Right lung (tissue), 10 donors: Measurements from ENCODE around the gene HOATZ. TPM values are rescaled to one million over a fixed set of nuclear protein-coding genes. Genes with fewer than 3 reads are reported as not detected.

Source experiments
- DNase-seq, 2 donors: peaks; one replicate each; pipeline ENCODE4 v3.0.0-alpha.2; 2013
- long read RNA-seq, 8 donors: transcript quantifications; one replicate each; lab custom pipeline, GENCODE V29; 2026
- polyA plus RNA-seq, 5 donors: library from polyadenylated mRNA; unstranded; fragments of 120-200 nt; gene quantifications; one replicate each; pipeline versions ENCODE4 v1.2.1 to v1.2.3, GENCODE V29; 2013; ENCODE audit warnings: inconsistent platforms in 1 of 5, low replicate concordance in 1 of 5; ENCODE audit not compliant: insufficient read length in 5 of 5, insufficient read depth in 1 of 5

The HOATZ gene
- 10 to 100 TPM in 3 of 5 donors, 1 to 10 TPM in 2; 2.9 to 14.6 (median 11.4) TPM for polyA plus RNA-seq
- long read RNA-seq, donor 1, transcript C11orf88-202 (6 exons, 712 nt), result major isoform, 22 of 25 reads
- long read RNA-seq, donor 1, partial matches to known transcripts, result 0 of 25 reads
- long read RNA-seq, donor 1, other reads (novel, unspliced or antisense), result 0 of 25 reads
- long read RNA-seq, donor 2, partial matches to known transcripts, result 0 of 1 reads
- long read RNA-seq, donor 2, other reads (novel, unspliced or antisense), result 0 of 1 reads
- long read RNA-seq, donor 3, transcript C11orf88-202 (6 exons, 712 nt), result major isoform, 10 of 12 reads
- long read RNA-seq, donor 3, partial matches to known transcripts, result 0 of 12 reads
- long read RNA-seq, donor 3, other reads (novel, unspliced or antisense), result 0 of 12 reads
- long read RNA-seq, donor 4, transcript C11orf88-202 (6 exons, 712 nt), result major isoform, 5 of 5 reads
- long read RNA-seq, donor 4, partial matches to known transcripts, result 0 of 5 reads
- long read RNA-seq, donor 4, other reads (novel, unspliced or antisense), result 0 of 5 reads
- long read RNA-seq, donor 5, result 0 reads
- long read RNA-seq, donor 6, transcript C11orf88-202 (6 exons, 712 nt), result major isoform, 9 of 12 reads
- long read RNA-seq, donor 6, partial matches to known transcripts, result 0 of 12 reads
- long read RNA-seq, donor 6, other reads (novel, unspliced or antisense), result 0 of 12 reads
- long read RNA-seq, donor 7, partial matches to known transcripts, result 0 of 2 reads
- long read RNA-seq, donor 7, other reads (novel, unspliced or antisense), result 0 of 2 reads
- long read RNA-seq, donor 8, partial matches to known transcripts, result 0 of 1 reads
- long read RNA-seq, donor 8, other reads (novel, unspliced or antisense), result 0 of 1 reads

DNA sequence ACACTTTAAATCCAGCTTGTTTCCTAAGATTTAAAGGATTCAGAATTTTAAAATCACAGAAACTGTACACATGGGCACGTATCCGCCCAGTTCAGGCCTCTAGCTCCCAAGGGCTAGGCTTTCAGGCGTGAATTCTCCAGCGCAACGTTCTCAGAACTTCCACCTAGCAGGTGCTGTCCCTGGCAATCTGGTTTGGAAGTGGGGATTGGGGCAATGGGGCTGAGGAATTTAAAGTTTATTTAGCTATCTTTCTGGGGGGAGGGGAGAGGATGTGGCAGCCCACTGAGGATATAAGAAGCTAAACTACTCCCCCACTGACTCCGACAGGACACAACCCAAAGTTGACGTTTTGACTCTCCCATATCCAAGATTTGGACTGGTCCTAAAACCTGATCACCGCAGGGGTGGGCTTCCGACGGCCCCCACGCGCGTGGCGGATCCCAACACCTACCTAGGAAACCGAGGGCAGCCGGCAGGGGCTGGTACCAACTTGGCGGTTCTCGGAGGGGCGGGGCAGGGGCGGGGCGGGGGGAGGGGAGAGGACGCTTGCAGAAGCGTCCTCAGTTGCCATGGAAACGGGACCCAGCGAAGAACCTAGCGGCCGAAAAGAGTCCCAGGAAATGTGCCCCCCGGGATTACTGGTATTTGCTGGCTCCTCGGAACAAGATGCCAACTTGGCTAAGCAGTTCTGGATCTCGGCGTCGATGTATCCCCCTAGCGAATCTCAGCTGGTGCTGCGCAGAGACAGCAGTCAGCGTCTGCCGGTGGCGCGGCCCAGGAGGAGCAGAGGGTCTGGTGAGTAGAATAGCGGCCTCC is at the start of gene HOATZ:
Gene HOATZ, plus strand, starts transcription at position 563 of the 816 bp plus-strand sequence. Its CDS starts 7 bp downstream, at position 570.
- peak in 1 of 2 donors; percentile 24 for DNase-seq

DNA sequence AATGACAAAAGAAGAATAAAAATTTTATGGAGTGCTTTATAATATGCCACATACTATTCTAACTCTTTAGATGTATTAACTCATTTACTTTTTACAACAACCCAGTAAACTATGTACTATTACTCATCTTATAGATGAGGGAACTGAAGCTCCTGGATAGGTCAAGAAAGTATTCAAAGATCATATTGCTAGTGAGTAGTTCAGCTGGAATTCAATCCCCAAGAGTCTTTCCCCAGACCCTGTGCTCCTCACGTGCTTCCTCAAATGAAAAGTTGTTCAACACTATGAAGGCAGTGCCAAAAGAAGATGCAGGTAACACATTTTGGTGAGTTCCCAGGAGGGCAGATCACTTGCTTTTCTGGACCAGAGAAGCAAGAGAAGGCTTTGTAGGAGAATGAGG is 49.2 kb upstream of the HOATZ start:
- DNase-seq, result no peak

DNA sequence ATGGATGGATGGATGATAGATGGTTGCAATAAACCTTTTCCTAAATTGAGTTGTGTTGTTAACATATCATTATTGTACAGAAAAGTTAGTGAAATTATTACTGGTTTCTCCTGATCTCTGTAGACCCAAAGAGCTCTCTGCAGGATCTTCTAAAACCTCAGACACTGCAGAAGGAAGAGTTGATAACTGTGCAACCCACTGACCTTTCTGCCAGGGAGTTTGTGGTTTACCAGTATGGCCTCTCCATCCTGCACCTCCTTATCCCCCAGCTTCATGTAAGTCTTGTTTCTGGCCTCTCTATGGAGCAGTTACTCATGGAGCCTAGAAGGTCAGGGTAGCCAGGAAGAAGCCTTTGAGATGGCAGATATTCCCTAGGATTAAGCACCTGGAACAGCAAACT is 48.0 kb upstream of the HOATZ start:
- no peak for DNase-seq

DNA sequence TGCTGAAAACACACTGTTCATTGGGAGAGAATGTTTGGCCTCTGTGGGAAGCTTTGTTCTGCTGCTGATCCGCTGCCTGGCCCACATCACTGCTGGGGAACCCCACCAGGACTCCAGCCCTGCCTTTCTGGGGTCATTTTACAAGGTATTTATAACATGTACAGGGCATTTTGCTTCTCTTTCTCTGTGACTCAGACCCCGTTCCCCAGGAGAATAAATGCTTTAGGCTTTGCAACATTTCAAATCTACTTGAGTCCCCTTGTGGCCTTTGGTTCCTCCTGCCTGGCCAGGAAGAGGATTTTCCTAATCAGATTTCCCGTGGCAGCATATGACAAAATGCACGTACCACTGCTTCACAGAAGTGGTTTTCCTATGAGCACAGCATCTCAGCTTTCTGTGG is 45.4 kb upstream of the HOATZ start:
- DNase-seq, result no peak

DNA sequence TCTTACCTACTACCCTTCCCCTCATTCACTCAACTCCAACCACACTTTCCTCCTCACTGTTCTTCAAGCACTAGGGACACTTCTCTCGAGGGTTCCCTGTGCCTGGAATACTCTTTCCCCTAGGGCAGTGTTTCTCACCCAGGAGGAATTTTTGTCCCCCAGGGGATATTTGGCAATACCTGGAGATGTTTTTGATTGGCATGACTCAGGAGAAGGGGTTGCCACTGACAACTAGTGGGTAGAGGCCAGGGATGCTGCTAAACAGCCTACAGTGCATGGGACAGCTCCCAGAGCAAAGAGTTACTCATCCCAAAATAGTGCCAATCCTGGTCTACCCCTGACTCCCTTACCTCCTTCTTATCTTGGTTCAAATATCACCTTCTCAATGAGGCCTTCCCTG is 42.4 kb upstream of the HOATZ start:
- DNase-seq, result no peak

DNA sequence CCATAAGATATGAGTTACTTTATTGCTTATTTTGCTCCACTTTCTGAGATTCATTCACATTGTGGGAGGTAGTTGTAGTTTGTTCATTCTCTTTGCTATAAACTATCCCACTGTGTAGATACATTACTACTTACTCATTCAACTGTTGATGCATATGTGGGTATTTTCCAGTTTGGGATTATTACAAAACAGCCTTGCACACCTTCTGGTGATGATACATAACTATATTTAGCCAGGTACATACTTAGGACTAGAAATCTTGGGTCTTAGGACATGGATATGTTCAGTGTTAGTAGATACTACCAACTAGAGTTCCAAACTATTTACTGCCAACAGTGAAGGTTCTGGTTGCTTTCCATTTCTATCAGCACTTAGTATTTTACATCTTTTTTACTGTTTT is 40.1 kb upstream of the HOATZ start:
- DNase-seq, result no peak

DNA sequence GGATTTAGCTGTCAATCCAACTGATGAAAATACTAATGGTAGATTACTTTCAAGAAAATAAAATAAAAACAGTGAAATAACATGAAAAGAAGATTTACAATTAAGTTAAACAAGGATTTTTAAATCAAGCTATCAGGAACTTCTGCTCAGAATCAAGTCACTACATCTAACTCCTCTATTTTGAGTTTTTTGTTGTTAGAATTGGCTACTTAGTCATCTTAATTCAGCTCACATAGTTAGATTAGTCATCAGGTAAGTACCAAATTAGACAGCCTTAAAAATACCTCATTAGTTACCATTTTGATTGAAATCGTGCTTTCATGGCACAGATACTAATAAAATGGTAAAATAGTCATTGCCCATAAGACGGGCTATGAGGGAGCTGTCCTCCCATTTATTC is 38.2 kb upstream of the HOATZ start:
- DNase-seq, result no peak

DNA sequence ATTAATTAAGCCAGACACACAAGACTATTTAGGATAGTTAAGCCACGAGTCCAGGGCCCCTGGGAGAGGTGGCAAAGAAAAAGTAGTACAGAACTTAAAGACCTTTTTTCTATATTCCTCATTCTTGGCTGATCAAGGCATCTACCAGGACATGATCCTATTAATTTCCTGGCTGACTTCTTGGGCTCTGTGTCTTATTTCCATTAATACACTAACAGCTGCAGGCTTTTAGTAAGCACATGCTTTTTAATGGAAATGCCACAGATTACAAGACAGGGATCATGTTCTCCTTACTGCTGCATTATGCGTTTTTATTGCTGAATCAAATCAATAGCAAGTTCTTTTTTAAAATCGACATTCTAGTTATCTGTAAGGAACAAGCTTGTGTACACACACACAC is 37.6 kb upstream of the HOATZ start:
- peak; percentile 23 to 26 for DNase-seq

DNA sequence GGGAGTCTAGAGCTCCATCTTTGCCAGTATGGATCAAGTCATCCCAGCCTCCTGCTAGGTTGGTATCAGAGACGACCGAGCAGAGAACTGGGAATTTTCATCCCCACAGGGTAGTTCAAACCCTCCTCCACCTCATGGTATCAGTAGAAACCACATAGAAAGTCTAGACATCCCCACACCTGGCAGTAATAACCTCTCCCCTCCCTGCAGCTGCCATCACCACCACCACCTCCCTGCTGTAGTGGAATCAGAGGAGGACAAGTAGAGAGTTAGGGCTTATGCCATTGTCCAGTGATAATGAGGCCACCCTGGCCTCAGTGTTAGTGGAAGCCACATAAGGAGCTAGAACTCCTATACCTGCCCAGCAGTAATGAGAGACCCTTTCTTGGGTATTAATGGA is 36.7 kb upstream of the HOATZ start:
- no peak for DNase-seq

DNA sequence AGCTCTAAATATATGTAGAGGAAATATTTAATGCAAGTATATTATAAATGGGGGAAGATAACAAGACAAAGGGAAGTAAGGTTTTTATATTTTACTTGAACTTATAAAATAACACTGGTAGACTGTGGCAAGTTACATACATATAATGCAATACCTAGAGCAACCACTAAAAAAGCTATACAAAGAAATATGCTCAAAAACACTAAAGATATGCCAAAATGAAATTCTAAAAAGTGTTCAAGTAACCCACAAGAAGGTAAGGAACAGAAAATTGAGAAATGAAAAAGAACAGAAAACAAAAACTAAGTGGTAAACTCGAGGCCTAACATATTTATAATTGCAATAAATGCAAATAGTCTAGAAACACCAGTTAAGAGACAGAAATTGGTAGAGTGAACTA is 34.9 kb upstream of the HOATZ start:
- no peak for DNase-seq

DNA sequence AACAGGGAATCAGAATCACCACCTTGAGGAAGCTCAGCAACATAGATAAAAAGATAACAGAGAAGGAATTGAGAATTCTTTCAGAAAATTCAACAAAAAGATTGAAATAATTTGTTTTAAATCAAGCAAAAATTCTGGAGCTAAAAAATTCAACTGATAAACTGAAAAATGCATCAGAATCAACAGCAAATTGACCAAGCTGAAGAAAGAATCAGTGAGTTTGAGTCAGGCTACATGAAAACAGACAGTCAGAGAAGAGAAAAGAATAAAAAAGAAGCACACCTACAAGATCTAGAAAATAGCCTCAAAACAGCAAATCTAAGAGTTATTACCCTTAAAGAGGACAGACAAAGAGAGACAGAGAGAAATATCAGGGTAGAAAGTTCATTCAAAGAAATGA is 31.1 kb upstream of the HOATZ start:
- no peak for DNase-seq

DNA sequence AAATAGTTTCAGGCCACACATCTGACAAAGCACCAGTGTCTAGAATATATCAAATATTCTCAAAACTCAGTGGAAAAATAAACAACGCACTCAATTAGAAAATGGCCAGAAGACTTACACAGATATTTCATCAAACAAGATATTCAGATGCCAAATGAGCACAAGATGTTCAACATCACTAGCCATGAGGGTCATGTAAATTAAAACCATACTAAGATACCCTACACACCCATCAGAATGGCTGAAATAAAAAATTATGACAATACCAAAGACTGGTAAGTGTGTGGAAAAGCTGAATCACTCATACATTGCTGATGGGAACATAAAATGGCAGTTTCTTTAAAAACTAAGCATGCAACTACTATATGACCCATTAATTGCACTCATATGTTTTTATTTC is 24.1 kb upstream of the HOATZ start:
- DNase-seq, result no peak

DNA sequence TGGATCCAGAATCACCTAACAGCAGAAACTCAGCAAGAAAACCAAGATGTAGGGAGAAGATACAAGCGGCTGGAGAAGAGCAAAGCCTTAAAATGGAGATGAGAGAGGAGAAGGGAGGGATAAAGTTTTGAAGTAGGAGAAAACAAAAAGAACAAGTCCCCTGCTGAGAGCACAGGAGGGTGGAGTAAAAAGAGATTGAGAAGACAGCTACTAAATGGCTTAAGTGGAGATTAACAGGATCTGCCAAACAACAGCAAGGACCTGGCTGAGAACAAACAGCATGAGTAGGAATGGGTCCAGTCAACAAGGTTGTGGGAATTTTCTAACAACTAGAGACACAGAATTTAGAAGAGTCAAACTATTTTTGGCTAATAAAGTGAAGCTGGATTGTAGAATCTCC is 20.5 kb upstream of the HOATZ start:
- DNase-seq, result no peak

DNA sequence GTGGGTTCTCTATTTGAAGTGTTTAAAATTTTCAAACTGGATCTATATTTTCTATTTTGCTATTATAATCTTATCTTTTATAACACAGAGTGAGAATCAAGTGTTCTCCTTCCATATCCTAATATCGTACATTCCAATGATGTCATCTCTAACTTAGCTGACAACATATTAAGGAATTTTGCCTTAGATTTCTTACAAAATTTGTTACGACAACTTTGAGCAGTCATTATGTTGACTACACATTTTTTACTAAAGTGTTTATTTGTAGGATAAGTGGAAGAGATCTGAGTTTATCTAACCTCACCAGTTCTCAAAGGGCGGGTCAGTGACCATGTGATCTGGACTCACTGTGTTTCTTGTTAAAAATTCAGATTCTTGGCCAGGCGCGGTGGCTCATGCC is 15.1 kb upstream of the HOATZ start:
- no peak for DNase-seq

DNA sequence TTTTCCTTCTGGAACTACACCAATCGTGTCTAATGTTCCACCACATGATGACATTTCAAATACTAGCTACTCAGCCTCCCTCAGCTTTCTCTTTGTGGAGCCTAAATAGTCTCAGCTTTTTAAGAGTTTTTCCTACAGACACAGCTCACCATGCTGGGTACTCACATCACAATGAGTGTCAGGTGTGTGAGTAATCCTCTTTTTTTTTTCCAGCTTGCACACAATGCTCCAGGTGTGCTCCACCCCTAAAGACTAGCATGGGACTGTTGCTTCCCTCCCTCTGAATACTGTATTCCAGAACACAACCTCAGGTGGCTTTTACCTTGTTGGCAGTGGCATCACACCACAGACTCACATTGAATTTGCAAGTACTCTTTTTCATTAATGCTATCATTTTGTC is 14.1 kb upstream of the HOATZ start:
- DNase-seq, result no peak

DNA sequence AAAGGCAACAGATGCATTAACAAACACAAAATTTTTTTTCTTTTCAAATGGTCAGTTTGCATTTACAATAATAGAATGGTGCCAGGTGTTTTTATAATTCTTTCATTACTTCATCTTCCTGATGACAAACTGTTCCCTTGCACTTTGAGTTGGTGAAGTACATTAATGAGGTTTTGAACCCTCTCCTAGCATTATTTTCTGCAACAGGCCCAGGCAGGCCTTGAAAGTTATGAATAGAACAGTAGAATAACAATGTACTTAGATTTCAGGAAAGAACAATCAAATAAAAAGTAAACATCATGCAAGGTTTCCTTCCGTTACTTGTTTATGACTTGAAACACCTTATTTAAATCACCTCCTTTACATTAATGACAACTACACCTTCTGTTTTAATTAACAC is 12.0 kb upstream of the HOATZ start:
- no peak for DNase-seq

DNA sequence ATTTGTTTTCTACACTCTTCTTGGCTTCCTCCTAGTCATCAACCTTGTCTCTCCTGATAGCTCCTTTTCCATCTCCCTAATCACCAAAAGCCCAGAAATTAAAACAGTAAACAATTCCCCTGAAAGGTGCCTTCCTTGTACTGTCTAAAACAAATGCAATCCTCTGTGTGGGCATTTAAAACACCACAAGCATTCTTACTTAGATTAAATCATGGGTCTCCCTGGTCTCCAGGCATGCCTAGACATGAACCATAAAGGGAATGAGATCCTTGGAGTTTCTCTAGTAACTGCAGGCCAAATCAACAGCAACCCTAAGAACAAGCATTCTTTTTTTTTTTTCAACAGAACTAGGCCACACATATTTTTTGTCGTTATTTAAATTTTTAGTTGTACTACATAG is 4.3 kb upstream of the HOATZ start:
- DNase-seq, result no peak

DNA sequence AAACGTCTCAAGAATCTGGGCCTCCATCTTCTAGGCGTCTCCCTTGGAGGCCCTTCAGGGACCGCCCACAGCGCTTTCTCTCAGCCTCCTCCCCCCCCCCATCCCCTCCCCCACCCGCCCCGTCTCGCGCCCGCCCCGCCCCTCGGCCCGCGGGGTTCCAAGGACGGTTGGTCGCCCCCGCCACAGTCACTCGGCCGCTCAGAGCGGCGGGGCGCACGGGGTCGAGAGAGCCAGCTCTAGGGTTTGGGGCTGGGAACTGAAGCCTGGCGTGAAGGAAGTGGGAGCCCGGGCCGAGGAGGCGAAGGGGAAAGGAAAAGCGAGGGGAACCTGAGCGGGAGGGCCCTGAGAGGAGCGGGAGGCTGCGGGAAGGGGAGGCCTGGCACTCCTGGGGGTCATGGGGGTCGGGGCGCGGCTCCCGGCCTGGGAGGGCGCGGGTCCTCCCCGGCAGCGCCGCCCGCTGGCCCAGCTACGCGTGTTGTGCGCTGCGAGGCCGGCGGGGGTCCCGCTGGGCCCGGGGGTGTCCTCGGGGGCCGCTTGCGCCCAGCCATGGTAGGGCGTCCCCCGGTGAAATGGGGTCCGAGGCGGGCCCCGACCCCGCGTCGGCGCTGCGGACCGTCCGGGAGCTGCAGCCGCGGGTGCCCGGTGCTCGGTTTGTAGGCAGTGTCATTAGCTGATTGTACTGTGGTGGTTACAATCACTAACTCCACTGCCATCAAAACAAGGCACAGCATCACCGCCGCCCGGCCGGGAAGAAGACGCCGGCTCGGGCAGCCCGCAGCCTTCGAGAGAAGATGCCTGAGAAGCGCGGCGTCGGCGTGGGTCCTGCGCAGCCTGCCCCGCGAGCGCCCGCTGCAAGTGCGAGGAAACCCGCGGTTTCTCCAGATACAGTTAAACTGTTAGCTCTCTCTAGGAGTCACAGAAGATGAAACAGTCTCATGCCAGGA is 2.0 kb upstream of the HOATZ start, which contains the start of gene BTG4:
Gene BTG4, minus strand, starts transcription at position 91 of the 944 bp plus-strand sequence. CDS start 13,610 bp downstream, outside the sequence.
- DNase-seq, result no peak

DNA sequence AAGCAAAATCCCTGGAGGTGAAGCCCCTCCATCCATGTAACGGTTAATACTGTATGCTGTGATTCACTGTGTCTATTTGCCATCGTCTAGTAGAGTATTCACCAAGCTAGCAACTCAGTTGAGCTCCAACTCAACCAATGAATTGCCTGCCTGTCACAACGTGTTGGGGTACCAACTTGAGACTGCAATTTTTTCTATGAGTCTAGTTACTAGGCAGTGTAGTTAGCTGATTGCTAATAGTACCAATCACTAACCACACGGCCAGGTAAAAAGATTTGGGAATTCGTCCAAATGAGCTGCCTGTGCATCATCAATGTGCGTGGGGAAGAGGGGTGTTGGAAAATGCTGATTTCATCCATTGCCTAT is 1.4 kb upstream of the HOATZ start:
- DNase-seq, result no peak

DNA sequence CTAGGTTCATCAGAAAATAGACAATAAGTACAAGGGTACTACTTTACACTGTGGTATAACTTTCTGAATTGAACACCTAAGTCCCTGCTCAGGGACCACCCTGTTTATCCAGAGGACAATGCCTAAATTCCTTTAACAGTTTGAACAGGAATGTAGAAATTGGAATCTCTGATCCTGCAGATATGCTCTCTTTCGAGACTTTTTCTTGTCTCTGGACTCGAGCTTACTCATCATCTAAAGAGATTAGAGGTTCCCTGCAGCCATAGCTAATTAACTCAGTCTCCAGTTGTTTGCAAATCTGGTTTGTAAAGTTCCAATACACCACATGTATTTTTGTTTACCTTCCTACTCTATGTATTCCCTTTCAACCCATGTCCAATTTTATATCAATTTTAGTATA is 1.0 kb downstream of the HOATZ start:
- no peak for DNase-seq

DNA sequence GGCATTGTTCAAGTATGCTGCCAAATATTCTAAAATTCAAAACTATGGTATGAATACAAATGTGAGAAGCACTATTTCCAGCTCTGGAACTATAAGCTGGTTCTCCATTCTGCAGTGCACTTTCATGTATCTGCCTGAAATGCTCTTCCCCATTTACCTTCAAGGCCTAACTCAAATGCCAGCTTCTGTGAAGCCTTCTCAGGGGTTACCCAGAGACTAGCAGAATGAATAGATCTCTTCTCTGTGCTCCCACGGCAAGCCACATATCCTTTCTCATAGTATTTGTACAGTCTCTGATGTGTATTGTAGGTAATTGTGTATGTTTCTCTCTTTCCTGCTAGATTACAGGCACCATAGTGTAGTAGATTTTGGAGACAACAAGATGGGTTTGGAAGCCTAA is 4.1 kb downstream of the HOATZ start:
- DNase-seq, result no peak
